Thoracic aorta (tissue), 2 donors: ENCODE results near the gene JAM3. TPM values are rescaled to one million over a fixed set of nuclear protein-coding genes. Genes with fewer than 3 reads are reported as not detected.

Source experiments
- ATAC-seq: fragments of 150-250 bp; one replicate; pipeline ENCODE4 v1.8.0; 2017; ENCODE audit warnings: low read depth; ENCODE audit not compliant: insufficient number of reproducible peaks, low FRiP score
- DNase-seq: peaks from one replicate; pipeline ENCODE4 v3.0.0-alpha.2; 2020; ENCODE audit warnings: low spot score
- H3K27ac ChIP-seq, 2 donors: fragments of 200-600 bp; sonication (generic); 1 replicate in 1 of 2; 2 replicates in 1 of 2; pipeline ENCODE4 v1.5.1; 2016; ENCODE audit warnings: mild to moderate bottlenecking in 2 of 2, moderate library complexity in 2 of 2
- H3K27me3 ChIP-seq: fragments of 200-600 bp; sonication (generic); replicated peaks from 2 replicates; pipeline ENCODE4 v1.6.0; 2016; ENCODE audit warnings: mild to moderate bottlenecking; ENCODE audit not compliant: insufficient read depth
- H3K36me3 ChIP-seq: fragments of 200-600 bp; sonication (generic); one replicate; pipeline ENCODE4 v1.5.1; 2016
- H3K4me1 ChIP-seq, 2 donors: fragments of 200-600 bp; sonication (generic); 1 replicate in 1 of 2; 2 replicates in 1 of 2; pipeline versions ENCODE4 v1.5.1 to v1.6.0; 2016; ENCODE audit warnings: low read depth in 2 of 2, mild to moderate bottlenecking in 1 of 2; ENCODE audit not compliant: control insufficient read depth in 1 of 2
- H3K4me3 ChIP-seq: fragments of 200-600 bp; sonication (generic); 2 replicates; pipeline ENCODE4 v1.5.1; 2016; ENCODE audit warnings: mild to moderate bottlenecking
- H3K9me3 ChIP-seq: fragments of 200-600 bp; sonication (generic); 2 replicates; pipeline ENCODE4 v1.5.1; 2016
- total RNA-seq, 2 donors: library from RNA; depleted of rRNA; stranded (reverse); fragments of >200 nt; gene quantifications; one replicate each; pipeline versions ENCODE4 v1.1.0 to v1.2.3, GENCODE V29; 2016
- TF ChIP-seq, protein P1 (sequence below): fragments of 200-600 bp; sonication (generic); IDR thresholded peaks from one replicate; pipeline ENCODE4 v1.5.1; 2019; ENCODE audit warnings: antibody characterized with exemption

The JAM3 gene
- total RNA-seq, 2 donors from 2014 or later = 83.7 to 110 TPM

DNA sequence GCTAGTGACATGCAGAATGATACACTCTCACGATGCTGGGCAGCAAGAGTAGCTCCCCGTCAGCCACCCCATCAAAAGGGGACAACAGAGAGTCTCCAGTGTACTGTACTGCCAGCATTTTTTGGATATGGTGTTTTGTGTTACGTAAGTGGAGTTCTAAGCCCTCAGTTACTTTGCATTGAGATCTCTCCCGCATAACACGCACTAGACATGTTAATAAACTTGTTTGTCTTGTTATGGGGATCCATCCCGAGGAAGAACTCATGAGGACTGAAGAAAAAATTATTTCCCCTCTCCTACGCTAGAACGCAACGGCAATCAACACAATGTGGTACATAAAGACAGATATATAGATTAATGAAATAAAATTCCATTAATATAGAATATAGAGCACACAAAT, 130.7 kb downstream of the JAM3 start:
- H3K27ac ChIP-seq = no peak overlapping the region
- no peaks in the 10 kb centered on the region for H3K27me3 ChIP-seq
- H3K9me3 ChIP-seq = no peaks in the 10 kb centered on the region
- TF ChIP-seq, protein P1, sequence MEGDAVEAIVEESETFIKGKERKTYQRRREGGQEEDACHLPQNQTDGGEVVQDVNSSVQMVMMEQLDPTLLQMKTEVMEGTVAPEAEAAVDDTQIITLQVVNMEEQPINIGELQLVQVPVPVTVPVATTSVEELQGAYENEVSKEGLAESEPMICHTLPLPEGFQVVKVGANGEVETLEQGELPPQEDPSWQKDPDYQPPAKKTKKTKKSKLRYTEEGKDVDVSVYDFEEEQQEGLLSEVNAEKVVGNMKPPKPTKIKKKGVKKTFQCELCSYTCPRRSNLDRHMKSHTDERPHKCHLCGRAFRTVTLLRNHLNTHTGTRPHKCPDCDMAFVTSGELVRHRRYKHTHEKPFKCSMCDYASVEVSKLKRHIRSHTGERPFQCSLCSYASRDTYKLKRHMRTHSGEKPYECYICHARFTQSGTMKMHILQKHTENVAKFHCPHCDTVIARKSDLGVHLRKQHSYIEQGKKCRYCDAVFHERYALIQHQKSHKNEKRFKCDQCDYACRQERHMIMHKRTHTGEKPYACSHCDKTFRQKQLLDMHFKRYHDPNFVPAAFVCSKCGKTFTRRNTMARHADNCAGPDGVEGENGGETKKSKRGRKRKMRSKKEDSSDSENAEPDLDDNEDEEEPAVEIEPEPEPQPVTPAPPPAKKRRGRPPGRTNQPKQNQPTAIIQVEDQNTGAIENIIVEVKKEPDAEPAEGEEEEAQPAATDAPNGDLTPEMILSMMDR = no peak
- peaks cover 10% of the 10 kb centered on the region for H3K36me3 ChIP-seq
- DNase-seq (no peak), ATAC-seq (no peak)
- H3K4me3 ChIP-seq = no peak overlapping the region
- no peaks in the 10 kb centered on the region for H3K4me1 ChIP-seq

DNA sequence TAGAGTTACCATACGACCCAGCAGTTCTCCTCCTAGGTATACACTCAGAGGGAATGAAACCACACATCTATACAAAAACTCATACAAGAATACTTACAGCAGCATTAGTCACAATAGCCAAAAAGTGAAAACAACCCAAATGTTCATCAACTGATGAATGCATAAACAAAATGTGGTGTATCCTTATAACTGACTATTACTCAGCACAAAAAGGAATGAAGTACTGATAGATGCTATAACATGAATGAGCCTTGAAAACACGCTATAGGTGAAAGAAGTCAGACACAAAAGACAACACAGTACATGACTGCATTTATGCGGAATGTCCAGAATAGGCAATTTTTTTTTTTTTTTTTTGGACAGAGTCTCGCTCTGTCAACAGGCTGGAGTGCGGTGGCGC, 131.8 kb downstream of the JAM3 start:
- no peak for ATAC-seq
- Histone ChIP-seq H3K4me3 (no peak overlapping the region), H3K27me3 (no peaks in the 10 kb centered on the region), H3K9me3 (no peaks in the 10 kb centered on the region), H3K4me1 (no peaks in the 10 kb centered on the region), H3K36me3 (peaks cover 10% of the 10 kb centered on the region), H3K27ac (no peak overlapping the region)
- DNase-seq = no peak
- TF ChIP-seq, protein P1 = no peak

Other genes with a start within 250 kb of the JAM3 start
- gene SPATA19, start 223.6 kb upstream of the JAM3 start, total RNA-seq = not detected
- gene IGSF9B, start 112.1 kb upstream of the JAM3 start, total RNA-seq = 10 to 100 TPM; 67.1 to 77.2 TPM
- gene NCAPD3, start 154.9 kb downstream of the JAM3 start, total RNA-seq = 1 to 10 TPM; 7.4 to 9.2 TPM
- gene VPS26B, start 155.6 kb downstream of the JAM3 start, total RNA-seq = 10 to 100 TPM; 37.8 to 45.1 TPM
- gene THYN1, start 184.3 kb downstream of the JAM3 start, total RNA-seq = 10 to 100 TPM; 31.1 to 44.2 TPM
- gene ACAD8, start 184.5 kb downstream of the JAM3 start, total RNA-seq = 10 to 100 TPM; 17.9 to 35.3 TPM
- not detected for gene GLB1L3, start 207.3 kb downstream of the JAM3 start, total RNA-seq